DMS114 treated with DMSO at 0.1 percent for 48 hours (cell line): Measurements from ENCODE around the gene PHF23.

Source experiments
- DNase-seq: peaks from one replicate; lab custom pipeline; 2025; ENCODE audit not compliant: unreplicated experiment; lab: John Stamatoyannopoulos, UW

The PHF23 gene

GRCh38 chr17:7221278-7222092 lies 17.8 kb downstream of the PHF23 start:
- no peak for DNase-seq

- peak; percentile 44 for DNase-seq
These were observed 18.5 kb downstream of the PHF23 start for GRCh38 chr17:7220593-7221277.

DNA sequence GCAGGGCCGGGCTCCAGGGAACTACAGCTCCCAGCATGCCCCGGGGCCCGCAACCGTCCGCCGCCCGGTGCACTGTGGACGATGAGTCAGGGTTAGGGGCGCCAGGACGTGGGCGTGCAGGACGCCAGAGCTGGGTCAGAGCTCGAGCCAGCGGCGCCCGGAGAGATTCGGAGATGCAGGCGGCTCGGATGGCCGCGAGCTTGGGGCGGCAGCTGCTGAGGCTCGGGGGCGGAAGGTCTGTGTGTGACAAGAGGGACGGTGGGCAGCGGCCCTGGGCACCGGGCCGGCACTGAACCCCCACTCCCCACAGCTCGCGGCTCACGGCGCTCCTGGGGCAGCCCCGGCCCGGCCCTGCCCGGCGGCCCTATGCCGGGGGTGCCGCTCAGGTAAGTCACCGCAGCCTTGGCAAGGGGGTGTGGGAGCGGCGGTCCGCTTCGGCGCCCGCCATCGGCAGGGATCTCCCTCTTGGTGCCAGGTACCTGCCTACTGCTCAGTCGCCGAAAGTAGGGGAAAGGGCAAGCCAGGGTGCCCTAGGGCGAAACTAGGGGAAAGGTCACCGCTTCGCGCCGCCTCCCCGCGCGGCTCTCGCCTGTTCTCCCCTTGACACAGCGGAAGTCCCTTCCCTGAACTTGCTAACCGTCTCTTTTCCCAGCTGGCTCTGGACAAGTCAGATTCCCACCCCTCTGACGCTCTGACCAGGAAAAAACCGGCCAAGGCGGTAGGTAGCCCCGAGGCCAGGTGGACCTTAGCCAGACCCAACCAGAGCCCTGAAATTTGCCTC lies 19.3 kb downstream of the PHF23 start, which contains the start of the genes ACADVL and DLG4:
TSS of gene ACADVL (plus strand) at position 127 of the 781 bp plus-strand sequence. CDS start at position 174, 47 bp downstream.
TSS of gene DLG4 (minus strand) at position 25 of the 781 bp plus-strand sequence.
- peak; percentile 55 for DNase-seq

DNA sequence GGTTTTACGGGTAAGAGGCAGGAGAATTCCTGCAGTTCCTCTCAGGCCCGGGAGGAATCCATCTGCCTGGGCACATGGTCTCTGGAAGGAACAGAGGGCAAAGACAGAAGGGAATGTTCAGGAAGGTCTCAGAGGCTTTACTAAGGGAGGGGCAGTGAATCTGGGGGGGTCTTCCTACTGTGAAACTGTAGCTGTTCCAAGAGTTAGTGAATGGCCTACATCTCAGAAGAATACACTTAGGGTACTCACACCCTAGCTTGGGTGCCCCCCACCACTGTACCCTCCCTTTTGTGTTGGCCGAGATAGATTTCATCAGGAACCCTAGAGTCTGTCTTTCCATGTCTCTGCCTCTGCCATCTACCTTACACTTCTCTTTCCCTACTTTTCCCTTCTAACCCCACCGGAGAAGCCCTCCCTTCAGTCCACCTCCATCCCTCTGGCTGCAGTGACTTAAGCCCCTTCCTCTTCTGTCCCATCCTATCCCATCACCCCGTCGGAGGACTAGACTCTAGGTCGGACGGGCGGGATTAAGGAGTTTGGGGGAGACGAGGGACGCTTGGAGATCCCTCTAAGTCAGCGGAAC lies 19.9 kb downstream of the PHF23 start:
- DNase-seq: no peak

DNA sequence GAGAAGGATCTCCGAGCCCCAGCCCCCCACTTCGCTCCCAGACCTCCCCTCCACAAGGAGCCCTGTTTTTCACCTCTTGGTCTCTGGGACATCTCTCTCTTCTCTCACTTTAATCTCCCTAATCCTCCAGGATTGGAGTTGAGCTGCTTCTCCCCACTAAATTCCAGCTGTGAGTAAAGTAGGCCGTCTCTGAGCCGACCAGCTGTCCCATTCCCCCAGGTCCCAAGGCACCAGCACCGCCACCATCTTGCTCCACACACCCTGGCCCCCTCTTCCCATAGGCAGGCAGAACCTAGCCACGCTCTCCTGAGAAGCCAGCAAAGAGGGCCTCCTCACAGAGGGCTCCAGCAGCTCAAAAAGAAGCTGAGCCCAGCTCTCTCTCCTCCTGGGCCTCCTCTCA lies 20.5 kb downstream of the PHF23 start:
- DNase-seq: no peak

- no peak for DNase-seq
These were observed 21.1 kb downstream of the PHF23 start for GRCh38 chr17:7218166-7218565.

GRCh38 chr17:7217113-7217987 lies 21.9 kb downstream of the PHF23 start:
- peak; percentile 80 for DNase-seq

DNA sequence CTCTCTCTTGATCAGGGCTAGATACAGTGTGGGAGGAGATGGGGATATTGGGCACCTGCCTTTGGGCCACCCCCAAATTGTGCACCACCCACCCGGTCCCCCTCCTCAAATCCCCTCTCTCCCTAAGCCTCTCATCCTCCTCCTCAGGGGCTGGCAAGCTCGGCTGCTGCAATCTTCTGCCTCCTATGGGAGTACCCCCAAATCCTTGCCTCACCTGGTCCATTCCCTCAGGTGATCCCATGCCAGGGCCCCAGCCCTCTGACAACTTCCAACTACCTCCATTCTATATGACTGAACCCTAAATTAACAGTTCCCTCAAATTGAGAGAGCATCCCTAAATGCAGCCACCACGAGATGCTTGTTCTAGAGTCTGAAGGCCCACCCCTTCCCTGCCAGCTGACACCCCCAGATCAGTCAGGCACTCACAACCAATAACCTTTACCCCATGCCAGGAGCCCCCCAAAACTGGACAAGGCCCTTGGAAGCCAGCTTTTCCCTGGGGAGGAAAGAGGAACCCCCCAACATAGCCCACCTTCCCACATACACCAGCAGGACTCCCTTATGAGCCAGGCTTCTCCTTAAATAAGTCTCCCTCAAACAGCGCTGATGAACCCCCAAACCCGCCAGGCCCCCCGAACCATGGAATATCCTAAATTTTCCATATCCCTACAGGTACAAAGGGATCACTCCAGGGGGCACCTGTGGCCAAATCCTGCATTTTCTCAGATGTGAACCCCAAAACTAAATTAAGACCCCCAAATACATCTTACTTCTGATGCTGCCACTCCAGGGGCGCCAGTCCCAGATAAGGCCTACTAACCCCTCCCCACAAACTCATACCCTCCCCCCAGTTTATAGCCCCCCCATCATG lies 22.8 kb downstream of the PHF23 start:
- no peak for DNase-seq

DNA sequence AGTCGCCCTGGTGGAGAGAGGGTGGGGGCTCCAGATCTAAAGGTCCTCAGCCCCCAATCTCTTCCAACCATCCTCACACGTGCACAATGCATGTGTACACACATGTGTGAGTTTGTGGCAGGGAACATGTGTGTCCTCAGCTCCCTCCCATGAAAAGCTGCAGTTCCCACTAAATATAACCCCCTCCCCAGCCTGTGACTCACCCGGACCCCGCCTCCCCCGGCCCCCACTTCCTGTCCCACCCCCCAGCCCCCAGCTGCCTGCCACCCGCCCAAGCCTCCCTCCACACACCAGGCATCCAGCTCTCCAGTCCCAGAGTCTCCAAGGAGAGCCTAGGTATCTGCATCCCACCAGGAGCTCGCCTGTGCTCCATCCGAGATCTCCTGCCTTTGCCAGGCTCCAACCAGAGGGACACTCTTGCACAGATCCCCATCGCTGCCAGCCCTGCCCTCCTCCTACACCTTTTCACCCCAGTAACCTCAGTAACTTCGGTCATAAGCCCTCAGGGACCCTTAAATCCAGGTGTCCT lies 23.5 kb downstream of the PHF23 start:
- DNase-seq: no peak

- no peak for DNase-seq
These were observed 24.1 kb downstream of the PHF23 start for GRCh38 chr17:7215136-7215638.

- DNase-seq: peak; percentile 95
These were observed 24.7 kb downstream of the PHF23 start for GRCh38 chr17:7214300-7215135.

DNA sequence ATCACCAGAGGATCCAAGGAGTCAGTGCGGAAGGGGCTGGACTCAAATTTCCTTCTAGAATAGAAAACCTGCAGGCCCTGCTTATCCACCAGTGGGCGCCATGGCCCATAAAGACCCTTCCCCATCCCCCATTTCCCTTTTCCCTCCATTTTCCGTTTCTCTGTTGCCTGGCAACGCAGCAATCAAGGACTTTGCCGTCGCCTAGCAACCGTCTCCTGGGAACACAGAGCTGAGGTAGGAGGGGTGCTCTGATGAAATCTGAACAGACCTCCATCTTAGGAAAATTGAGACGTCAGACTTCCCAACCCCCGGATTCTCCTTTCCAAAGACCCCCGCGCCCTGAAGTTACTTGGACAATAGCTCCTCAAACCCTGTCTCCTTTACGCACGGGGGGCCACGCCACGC lies 25.4 kb downstream of the PHF23 start:
- peak; percentile 87 for DNase-seq

GRCh38 chr17:7211491-7212273 lies 27.6 kb downstream of the PHF23 start:
- no peak for DNase-seq

GRCh38 chr17:7208754-7209460 lies 30.4 kb downstream of the PHF23 start:
- no peak for DNase-seq

GRCh38 chr17:7208027-7208571 lies 31.2 kb downstream of the PHF23 start:
- no peak for DNase-seq
